GM19099 (cell line): ENCODE measurements around the gene PKNOX2.

Experiments used
- POLR2A ChIP-seq: IDR thresholded peaks from 3 replicates; pipeline ENCODE4 v1.6.1; 2011; ENCODE audit warnings: low read depth; ENCODE audit not compliant: insufficient read length; ENCODE audit errors: extremely low read depth

PKNOX2 gene

DNA sequence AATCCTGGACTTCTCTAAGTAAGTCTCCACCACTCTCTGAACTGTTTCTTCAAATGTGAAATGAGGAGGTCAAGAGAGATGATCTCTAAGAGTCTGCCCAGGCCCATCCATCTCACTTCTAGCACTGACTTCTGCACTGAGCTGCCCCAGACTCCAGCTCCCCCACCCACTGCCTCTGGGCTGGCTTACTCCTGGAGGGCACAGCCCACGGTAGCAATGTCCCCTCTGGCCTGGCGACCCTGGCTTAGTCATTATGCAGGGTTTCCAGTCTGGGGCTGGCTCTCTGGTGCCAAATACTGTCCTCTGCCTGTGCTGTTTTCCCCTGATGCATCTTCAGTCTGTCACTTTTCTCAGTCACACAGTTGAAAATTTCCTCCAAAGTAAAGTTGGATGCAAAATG, 60.9 kb downstream of the PKNOX2 start:
- no peak for TF ChIP-seq POLR2A

DNA sequence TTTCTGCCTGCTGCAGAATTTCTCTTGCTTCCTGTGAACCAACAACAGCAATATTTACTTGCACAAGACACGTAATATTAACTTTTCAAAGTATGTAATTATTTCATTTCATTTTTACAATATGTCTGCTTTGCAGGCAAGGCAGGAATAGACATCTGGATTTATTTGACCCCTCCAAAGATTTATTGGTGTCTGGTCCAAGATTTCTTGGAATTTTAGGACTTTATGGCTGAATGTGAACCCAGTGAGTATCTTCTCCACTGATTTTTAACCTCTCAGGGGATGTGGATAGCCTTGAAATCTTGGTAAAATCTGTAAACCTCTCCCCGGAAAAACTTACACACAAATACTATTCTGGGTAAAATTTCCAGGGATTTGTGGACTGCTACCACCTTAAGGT, 61.5 kb downstream of the PKNOX2 start:
- TF ChIP-seq POLR2A = no peak

- TF ChIP-seq POLR2A = no peak
Measured at GRCh38 chr11:125226706-125227105, 62.2 kb downstream of the PKNOX2 start.

DNA sequence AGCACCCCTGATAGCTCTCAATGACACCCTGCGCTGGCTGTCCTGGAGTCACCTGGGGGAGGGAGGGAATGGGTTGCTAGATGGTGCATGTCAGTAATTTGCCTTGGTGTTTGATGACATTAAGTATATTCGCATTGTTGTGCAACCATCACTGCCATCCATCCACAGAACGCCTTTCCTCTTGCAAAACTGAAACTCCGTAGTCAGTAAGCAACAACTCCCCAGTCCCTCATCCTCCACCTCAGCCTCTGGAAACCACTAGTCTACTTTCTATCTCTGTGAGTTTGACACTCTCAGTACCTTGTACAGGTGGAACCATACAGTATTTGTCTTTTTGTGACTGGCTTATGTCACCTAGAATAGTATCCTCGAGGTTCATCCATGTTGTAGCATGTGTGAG, 62.6 kb downstream of the PKNOX2 start:
- TF ChIP-seq POLR2A = no peak

DNA sequence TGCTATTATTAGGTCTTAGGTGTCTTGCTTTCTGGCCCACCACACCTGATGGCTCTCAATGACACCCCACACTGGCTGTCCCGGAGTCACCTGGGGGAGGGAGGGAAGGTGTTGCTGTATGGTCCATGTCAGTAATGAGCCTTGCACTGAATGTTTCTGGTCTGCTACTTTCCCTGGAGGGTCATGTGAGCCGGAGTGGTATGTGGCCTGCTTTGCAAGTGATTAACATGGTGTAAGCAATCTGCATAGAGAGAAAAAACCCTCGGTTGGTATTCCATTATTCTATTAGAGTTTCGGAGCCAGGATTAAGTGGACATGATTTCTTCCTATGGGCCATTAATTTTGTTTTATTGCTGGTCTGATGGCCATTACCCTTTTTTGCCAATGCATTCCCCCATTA, 63.9 kb downstream of the PKNOX2 start:
- TF ChIP-seq POLR2A = no peak

DNA sequence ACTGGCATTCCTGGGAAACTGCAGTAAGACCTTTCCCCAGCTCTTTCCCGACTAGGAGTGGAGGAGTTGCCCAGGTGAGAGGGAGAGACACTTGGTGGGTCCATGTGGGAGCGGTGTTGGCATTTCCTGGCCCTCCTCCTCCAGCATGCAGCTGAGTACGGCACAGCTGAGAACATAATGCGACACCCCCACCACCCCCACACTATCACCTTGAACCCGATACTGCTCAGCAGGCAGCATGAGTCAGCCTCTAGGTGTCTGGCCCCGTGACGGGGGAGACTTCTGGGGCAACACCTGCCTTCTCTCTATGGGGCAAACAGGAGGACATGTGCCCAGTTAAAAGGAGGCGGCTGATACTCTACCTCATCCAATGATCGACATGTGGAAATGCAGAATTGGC, 64.4 kb downstream of the PKNOX2 start:
- TF ChIP-seq POLR2A = no peak

DNA sequence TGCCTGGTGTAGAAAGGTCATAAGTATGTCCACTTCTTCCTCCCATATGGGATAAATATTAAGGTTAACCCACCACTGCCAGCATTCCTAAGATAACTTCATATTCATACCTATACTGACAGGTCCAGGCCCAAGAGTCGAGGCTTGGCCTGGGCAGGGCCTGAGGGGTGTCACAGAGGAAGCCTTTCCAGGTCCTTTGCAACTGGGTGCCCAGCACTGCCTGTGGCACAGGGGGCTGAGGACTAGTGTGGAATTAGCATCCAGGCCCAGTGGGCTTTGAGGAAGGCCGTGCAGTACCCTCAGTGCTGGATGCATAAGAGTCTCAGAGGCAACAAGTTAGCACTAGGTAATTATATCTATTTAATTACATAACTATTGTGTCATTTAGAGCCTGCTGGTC, 65.4 kb downstream of the PKNOX2 start:
- no peak for TF ChIP-seq POLR2A

- TF ChIP-seq POLR2A = no peak
Measured at GRCh38 chr11:125233116-125233515, 68.6 kb downstream of the PKNOX2 start.

- no peak for TF ChIP-seq POLR2A
Measured at GRCh38 chr11:125233736-125234275, 69.3 kb downstream of the PKNOX2 start.

DNA sequence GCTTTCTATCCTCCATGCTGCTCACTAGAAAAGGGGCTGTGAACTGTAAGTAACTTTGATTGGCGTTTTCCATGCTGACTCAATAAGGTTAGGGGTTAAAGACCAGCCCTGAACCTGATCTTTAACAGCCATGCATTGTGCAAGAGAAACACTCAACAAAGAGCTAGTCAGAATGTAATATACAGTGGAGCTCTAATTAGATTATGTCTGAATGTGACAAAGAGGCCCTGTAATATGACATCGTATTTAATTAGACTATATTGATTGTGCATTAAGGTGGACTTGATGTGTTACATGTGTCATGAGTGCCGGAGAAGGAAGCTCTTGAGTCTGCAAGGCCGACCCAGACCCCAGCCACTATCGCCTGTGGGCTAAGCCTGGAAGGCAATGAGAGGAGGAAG, 70.5 kb downstream of the PKNOX2 start:
- TF ChIP-seq POLR2A = no peak

DNA sequence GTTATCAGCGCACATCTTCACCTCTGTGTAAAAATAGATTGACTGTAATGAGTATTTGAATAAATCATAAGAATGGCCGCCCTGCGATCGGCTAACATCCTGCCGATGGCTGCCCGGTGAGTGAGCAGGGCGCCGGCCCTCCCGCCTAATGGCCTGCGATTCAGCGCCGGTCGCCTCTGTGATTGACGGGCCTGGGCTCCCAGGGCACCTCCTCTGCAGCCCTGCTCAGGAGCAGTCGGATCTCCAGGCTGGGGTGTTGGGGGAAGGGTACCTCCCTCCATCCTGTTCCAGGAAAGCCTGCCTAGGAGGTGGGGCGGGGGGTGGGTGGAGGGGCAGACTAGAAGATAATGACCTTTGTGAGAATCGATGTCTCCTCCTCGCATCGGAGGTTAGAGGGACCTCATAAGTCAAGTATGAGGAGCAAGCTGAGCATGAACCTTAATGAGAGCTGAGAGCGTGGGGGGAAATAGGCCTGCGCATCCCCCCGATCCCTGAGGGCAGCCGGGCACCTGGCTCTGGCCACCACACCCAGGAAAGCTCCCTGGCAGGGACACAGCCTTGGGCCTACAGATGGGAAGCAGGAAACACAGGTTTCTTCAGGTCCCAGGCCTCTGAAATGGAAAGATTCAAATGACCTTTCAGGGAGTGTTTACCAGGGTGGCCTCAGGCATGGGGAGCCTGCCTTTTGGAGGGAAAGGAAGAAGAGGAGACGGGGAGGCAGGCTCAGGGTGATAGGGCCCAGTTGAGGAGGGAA, 71.7 kb downstream of the PKNOX2 start:
- no peak for TF ChIP-seq POLR2A

GRCh38 chr11:125239585-125240560, 75.3 kb downstream of the PKNOX2 start:
- no peak for TF ChIP-seq POLR2A

DNA sequence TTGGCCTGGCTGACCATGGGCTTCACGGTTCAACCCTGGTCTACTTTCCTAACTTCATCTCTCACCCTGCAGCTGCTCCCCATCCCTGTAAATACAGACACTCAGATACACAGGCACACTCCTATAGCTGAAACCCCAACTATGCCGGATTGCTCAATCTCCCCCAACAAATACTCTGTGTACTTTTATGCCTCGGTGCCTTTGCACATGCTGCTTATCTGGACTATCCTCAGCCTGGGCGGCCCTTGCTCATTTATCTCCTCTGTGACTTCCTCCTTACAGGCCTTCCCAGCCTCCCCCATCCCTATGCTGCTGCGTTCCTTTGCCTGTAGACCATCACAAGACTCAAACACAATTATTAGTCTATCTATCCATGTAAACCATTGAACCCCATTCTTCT, 76.6 kb downstream of the PKNOX2 start:
- TF ChIP-seq POLR2A = no peak

GRCh38 chr11:125242141-125242775, 77.7 kb downstream of the PKNOX2 start:
- TF ChIP-seq POLR2A = no peak

- no peak for TF ChIP-seq POLR2A
Measured at GRCh38 chr11:125244166-125244565, 79.6 kb downstream of the PKNOX2 start.
